Effector CD8-positive, alpha-beta T cell (primary cell): Measurements from ENCODE around the gene NOTCH2NLA.
"Not testable (repeated sequence)": the region's sequence is repeated elsewhere in the genome, so short reads cannot be mapped to it uniquely, and the experiment has no call there.

Source experiments
- DNase-seq: peaks from one replicate; lab custom pipeline; 2025; lab: John Stamatoyannopoulos, UW
- total RNA-seq, 4 experiments: gene quantifications; one replicate each; lab custom pipeline; 2026; lab: John Stamatoyannopoulos, UW

Gene NOTCH2NLA
- total RNA-seq = 0.68 to 7.1 (median 2.1) reads per million in 4 experiments

GRCh38 chr1:146228710-146229477, at the start of gene NOTCH2NLA:
NOTCH2NLA (minus strand) TSS chr1:146229021; CDS start chr1:146189337, 39,684 bp downstream.
- DNase-seq = not testable (repeated sequence)

DNA sequence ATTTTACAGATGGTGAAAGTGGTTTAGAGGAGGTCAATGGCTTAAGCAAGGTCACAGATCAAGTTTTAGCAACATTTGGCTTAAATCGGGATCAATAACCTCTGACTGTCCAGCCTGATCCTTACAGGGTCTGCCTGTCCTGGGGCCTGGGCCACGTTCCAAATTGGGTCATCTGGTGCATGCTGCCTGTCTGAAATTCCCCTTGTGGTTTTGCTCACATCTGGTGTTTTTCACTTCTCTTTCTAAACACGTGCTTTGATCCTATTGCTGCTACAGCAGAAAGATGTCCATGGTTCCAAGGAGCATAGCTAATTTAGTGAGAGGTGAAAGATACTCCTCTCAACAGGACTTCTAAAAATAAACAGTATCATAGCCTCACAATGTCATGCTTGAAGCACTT, 49.5 kb upstream of the NOTCH2NLA start:
- DNase-seq = not testable (repeated sequence)

- DNase-seq = not testable (repeated sequence)
These were observed 48.3 kb upstream of the NOTCH2NLA start for GRCh38 chr1:146277087-146277486.

DNA sequence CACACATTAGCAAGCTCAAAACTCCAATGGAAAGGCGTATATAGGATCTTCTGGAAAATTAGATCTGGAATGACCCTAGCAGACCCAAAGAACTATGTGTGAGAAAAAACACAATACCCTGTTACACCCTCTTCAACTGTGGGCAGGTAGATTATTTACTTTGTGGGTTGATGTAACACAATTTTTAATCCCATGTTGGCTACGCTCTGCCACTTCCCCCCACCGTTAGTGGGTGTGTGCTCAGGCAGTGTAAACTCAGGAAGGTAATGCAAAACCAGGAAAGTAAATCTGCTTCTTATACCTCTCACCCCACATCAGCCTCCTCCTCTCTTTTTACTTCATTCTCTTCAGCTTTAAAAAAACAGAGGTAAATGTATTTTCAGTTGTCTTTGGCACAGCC, 45.3 kb upstream of the NOTCH2NLA start:
- DNase-seq = not testable (repeated sequence)

DNA sequence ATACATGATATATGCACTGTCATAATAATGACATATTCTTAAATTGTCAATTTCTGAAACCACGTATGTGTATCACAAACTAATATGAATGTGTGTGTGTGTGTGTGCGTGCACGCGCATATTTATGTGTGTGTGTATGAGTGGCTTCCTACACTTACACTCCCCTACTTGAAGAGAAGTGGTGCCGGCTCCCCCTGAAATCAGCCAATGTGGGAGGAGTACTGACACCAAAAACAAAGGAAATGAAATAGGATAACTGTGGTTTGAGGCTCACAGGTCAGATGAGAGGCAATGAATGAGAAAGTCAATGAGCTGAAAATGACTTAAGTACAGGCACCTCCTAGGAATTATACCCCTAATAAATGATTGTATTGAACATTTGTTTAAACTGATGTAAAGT, 44.4 kb upstream of the NOTCH2NLA start:
- DNase-seq = not testable (repeated sequence)

DNA sequence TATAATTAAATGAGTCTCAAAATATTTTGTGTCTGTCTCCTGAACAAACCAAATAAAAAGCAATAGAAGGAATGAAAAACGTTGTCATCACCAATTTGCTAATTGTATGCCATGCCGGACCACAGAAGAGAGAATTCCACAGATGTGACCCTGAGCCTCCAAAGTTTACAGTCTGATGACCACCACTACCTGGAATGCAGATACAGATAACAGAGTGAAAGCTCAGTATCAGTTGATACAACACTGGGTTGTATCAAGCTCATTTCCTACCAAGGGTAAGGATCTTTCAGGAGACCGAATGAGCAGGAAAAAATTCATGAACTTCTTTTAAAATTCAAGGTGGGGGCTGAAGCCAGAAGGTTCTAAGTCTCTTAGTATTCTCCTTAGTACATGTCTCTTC, 43.9 kb upstream of the NOTCH2NLA start:
- DNase-seq = not testable (repeated sequence)

DNA sequence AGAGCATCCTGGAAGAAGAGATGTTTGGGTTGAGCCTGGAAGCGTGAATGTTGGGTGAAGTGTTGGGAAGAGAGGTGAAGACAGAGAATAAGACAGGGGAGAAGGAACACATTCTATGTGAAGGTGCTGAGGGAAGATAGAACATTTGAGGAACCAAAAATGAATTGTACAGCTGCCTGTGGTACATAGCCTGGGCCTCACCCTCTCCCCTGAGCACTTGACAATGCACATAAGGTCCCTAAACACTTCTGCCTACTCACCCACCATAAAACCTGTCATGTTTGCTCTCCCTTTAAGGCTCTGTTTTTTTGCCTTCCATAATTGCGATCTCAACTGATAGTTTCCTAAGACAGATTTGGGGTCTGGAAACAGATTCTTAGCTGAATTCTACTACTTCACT, 43.2 kb upstream of the NOTCH2NLA start:
- DNase-seq = not testable (repeated sequence)

DNA sequence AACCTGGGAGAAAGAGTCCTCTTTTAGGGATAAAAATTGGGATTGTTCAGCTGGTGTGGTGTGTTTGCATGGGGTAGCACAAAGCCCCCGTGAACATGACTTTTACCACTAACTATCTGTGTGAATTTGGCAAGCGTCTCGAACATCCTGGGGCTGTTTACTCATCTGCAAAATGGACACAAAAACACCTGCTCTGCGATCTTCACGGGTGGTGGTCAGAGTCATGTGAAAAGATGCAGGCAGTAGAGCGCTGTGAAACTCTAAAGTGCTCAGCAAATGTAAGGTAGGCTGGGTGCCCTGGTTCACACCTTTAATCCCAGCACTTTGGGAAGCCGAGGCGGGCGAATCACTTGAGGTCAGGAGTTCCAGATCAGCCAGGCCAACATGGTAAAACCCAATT, 41.3 kb upstream of the NOTCH2NLA start:
- DNase-seq = not testable (repeated sequence)

DNA sequence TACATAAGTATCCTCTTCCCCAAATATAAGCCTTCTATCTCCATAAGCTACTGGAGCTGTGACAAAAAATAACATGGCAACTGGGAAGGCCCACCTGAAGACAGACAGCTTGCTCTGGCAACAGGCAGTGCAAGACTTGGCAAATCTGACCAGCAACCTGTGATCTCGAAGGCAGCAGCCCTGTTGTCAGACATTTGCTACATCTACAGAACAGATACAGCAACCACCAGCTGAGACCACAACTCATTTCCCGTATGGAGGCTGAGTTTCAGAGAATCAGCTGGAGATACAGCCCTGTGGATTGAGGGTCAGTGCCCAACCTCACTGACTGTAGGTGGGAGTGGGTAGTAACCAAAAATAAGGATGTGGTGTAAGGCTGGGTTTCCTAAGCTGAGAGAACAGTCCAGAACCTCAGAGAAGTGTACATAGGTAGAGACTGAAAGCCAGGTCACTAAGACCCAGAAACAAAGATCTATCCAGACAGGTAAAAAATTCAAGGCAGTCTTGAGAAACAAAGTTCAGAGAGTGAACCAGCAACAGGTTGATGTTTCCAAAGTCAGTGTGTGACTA, 37.4 kb upstream of the NOTCH2NLA start:
- DNase-seq = not testable (repeated sequence)

DNA sequence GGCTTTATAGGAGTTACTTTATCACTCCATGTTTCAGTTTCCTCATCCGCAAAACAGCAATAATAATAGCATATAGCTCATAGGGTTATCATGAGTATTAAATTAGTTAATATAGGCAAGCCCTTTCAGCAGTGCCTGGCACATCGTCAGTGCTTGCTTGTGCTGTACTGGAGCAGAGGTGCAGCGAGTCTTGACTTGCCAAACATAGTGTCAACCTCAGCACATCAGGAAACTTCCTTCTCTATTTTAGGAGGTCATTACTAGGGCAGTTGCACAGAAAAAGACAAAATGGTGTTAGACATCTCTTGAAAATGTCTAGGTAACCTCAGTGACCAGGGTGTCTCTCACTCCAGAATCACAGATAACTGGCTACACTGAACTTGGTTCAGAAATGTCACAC, 35.9 kb upstream of the NOTCH2NLA start:
- DNase-seq = not testable (repeated sequence)

- not testable (repeated sequence) for DNase-seq
These were observed 31.3 kb upstream of the NOTCH2NLA start for GRCh38 chr1:146260006-146260730.

GRCh38 chr1:146257992-146258552, 29.3 kb upstream of the NOTCH2NLA start:
- DNase-seq = not testable (repeated sequence)

DNA sequence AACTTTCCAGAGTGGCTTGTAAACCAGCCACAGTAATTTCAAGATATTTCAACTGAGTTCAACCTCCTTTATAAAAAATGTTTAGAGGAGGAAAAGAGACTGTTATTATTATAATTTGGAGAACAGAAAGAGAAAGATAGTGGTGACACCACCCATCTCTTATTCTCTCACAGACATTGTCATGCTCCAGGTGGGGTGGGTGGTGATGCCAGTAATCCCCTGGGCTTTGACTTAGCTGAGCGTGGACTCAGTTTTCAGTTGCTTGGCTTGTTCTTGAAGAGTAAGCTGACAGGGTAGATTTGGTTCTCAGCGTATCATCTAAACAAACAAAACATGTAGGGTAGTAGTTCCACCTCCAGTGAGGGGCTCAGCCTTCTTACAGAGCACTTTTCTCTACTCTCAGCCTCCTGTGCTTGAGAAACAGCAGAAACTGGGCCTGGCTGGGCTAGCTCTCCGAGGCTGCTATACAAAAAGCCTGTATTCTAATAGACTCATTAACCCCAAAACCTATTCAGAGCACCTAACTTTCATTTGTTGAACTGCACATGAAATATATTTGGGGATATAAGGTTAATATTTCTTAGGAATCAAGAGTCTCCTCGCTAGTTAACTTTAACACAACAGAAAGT, 25.9 kb upstream of the NOTCH2NLA start:
- not testable (repeated sequence) for DNase-seq

- DNase-seq = not testable (repeated sequence)
These were observed 24.5 kb upstream of the NOTCH2NLA start for GRCh38 chr1:146253249-146253855.

GRCh38 chr1:146251523-146251922, 22.7 kb upstream of the NOTCH2NLA start:
- DNase-seq = not testable (repeated sequence)

DNA sequence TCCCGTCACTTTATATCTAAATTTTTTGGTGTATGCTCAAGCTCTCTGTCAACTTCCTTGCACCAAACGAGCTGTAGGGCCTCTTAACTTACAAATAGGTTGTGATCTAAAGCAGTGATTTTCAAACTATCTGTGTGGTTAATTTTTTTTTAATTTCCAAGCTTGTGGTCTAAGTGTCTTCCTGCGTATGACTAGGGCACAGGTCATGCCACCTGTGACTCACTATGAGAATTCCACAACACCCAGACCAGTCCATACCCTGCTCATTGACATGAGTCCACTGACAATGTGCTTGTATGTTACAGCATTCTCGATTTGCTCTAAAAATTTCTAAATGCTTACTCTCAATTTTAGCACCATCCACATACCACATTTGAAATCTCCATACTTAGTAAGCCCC, 19.8 kb upstream of the NOTCH2NLA start:
- not testable (repeated sequence) for DNase-seq

DNA sequence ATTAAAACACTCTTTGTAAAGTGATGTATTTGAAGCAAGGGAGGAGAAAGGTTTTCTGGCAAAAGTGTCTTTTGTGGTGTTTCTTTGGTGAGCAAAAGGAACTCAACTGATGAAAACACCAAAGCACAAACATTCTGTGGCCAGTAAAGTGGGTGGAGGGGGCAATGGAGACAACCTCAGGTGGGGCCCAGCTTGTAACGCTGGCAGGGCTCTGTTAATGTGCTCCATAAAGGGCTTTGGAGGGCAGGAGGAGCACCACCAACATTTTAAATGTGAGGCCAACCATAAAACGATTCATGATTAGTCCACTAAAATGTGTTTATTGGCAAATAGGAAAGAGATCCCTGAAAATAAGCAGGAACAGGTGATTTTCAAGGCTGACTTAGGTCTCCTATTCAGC, 7.8 kb upstream of the NOTCH2NLA start:
- DNase-seq = not testable (repeated sequence)

- DNase-seq = not testable (repeated sequence)
These were observed 7.3 kb upstream of the NOTCH2NLA start for GRCh38 chr1:146236026-146236601.

DNA sequence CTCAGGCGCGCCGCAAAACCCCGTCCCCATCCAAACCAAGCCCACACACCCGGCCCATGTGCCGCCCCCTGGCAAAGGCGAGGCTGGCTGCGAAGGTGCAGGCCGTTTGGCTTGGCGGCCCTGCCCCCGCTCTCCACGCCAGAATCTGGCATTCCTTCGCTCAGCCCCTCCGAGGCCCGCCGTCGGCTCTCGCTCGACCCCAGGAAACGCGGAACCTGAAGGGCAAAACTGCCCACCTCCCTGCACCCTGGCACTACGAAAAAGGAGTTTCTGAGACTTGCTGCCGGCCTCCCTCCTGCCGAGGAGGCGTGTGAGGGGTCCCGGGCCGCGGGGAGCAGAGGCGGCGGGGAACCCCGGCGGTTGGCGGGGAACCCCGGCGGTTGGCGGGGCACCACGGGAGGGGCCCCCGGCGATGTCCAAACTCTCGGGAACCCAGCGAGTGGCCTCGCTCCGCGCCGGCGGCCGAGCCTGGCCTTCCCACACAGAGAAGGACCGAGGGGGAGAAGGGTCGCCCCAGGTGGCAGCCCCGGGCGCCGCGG, 608 bp downstream of the NOTCH2NLA start:
- not testable (repeated sequence) for DNase-seq

DNA sequence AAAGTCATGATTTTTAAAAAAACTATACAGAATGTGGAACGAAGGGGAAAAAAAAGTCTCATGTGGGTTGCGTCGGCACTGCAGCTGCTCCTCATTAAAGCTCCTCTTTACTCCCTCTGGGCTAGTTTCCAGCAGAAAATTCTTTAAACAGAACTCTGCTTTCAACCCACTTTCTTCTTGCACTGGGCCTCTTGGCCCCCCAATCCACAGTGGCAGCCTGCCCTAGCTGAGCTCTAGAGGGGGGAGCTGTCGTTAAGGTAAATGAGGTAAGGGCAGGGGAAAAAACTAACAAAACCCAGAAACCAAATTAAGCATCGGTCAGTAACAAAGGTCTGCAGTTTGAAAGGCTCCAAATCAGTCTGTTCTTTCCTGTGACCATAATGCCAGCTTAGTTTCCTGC, 54.3 kb downstream of the NOTCH2NLA start:
- DNase-seq = not testable (repeated sequence)

- not testable (repeated sequence) for DNase-seq
These were observed 61.1 kb downstream of the NOTCH2NLA start for GRCh38 chr1:146167740-146168139.
